ENCODE data around the gene MMUT.

GRCh38 chr6:49504666-49505065, 41.6 kb upstream of the MMUT start:
- TF ChIP-seq CTCF (IDR thresholded peaks at IDR 0.05 in 2 of 3, conservative IDR thresholded peaks at IDR 0.05 in 1 of 3; ENCODE audit: borderline replicate concordance in 1 of 3, insufficient read depth in 1 of 3, low read depth in 2 of 3, low read length in 2 of 3), result no peak
- no peak for TF ChIP-seq EZH2phosphoT487 (IDR thresholded peaks at IDR 0.05; ENCODE audit: borderline replicate concordance)
- TF ChIP-seq ZNF274 (IDR thresholded peaks at IDR 0.05; ENCODE audit: low read depth, low read length), result no peak
- TF ChIP-seq EGR1 (IDR thresholded peaks at IDR 0.05; ENCODE audit: low read depth), result no peak
- TF ChIP-seq TCF7L2 (IDR thresholded peaks at IDR 0.05; ENCODE audit: borderline replicate concordance, extremely low read depth, insufficient read depth, insufficient read length), result no peak
- TF ChIP-seq SIN3A (IDR thresholded peaks at IDR 0.05; ENCODE audit: low read depth), result no peak
- TF ChIP-seq SP1 (IDR thresholded peaks at IDR 0.05; ENCODE audit: low read depth), result no peak
- no peak for TF ChIP-seq YY1 (IDR thresholded peaks at IDR 0.05; ENCODE audit: extremely low read depth, insufficient replicate concordance, low read depth, low read length)

All from HCT116 (cell line).